ENCODE results near the gene EIF2D.

The EIF2D gene

GRCh38 chr1:206550446-206550845 lies 61.8 kb downstream of the EIF2D start:
- DNase-seq (ENCODE audit: low spot score), result no peak

DNA sequence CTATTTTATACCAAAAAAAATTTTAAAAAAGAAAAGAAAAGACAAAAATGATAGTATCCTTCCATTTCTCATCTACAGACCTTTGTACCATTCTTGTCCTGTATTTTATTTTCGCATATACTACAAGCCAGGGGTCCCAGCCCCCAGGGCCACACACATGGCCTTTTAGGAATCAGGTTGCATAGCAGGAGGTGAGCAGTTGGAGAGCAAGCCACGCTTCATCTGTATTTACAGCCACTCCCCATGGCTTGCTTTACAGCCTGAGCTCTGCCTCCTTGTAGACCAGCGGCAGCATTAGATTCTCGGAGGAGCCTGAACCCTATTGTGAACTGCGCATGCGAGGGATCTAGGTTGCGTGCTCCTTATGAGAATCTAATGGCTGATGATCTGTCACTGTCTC lies 65.2 kb downstream of the EIF2D start:
- DNase-seq (ENCODE audit: low spot score), result no peak

DNA sequence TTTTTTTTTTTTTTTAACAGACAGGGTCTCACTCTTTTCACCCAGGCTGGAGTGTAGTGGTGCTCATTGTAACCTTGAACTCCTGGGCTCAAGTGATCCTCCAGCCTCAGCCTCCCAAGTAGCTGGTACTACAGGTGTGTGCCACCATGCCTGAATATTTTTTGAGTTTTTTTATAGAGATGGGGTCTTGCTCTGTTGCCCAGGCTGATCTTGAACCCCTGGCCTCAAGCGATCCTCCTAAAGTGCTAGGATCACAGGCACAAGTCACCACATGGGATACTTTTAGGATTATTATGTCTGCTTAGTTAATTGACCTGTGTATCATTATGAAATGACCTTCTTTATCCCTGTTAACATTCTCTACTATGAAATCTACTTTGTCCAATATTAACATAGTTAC lies 66.9 kb downstream of the EIF2D start:
- no peak for DNase-seq (ENCODE audit: low spot score)

- peak; percentile 81 for DNase-seq (ENCODE audit: low spot score)
Measured at GRCh38 chr1:206544562-206545257, 67.6 kb downstream of the EIF2D start.

Data from AG08395 (cell line).